GM18526 (cell line): Measurements from ENCODE around the gene GCDH.

Experiments used
- POLR2A ChIP-seq: IDR thresholded peaks from 3 replicates; pipeline ENCODE4 v1.6.1; 2011; ENCODE audit not compliant: insufficient read length; ENCODE audit errors: extremely low read depth

The GCDH gene

DNA sequence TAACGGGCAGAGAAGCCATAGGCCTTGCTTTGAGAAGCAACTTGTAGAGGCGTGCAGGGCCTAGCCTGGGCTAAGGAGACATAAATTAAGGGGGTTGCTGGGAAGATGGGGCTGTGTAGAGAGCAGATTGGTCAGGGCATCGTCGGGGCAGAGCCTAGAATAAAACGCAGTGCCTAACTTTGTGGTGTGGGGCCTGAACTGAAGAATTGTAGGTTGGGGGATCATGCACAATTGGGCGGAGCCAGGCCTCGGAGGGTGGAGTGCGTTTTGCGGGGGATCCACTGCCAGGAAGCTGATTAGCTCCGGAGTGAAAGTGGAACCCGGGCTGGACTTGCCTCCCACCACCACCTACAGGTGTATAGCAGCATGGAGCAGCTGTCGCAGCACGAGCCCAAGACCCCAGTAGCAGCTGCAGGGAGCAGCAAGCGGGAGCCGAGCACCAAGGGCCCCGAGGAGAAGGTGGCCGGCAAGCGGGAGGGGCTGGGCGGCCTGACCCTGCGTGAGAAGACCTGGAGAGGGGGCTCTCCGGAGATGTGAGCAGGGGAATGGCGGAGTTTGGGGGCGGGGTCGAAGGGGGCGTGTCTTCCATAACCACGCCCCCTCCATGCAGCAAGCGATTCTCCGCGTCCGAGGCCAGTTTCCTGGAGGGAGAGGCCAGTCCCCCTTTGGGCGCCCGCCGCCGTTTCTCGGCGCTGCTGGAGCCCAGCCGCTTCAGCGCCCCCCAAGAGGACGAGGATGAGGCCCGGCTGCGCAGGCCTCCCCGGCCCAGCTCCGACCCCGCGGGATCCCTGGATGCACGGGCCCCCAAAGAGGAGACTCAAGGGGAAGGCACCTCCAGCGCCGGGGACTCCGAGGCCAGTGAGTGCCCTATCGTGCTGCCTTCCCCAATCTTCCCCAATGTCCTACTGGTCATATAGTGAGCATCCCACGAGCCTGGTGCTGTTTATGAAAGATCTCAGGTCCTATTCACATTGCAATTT lies 23.6 kb upstream of the GCDH start:
- peak; percentile 61 for TF ChIP-seq POLR2A

DNA sequence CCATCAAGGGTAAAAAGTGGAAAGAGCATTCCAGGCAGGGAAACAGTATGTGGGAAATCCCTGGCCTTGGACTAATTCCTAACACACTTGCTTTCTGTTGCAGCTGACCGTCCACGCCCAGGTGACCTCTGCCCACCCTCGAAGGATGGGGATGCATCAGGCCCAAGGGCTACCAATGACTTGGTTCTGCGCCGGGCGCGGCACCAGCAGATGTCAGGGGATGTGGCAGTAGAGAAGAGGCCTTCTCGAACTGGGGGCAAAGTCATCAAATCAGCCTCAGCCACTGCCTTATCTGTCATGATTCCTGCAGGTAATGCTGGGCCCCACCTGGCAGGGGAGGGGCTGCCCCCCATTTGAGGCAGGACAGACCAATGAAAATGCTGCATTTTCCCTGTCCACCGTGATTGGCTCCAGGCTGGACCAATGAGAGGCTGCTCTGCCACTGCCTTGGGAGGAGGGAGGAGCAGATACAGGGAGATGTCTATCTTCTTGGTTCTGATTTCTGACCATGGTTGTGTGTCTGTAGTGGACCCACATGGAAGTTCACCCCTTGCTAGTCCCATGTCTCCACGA lies 22.3 kb upstream of the GCDH start:
- TF ChIP-seq POLR2A: no peak

DNA sequence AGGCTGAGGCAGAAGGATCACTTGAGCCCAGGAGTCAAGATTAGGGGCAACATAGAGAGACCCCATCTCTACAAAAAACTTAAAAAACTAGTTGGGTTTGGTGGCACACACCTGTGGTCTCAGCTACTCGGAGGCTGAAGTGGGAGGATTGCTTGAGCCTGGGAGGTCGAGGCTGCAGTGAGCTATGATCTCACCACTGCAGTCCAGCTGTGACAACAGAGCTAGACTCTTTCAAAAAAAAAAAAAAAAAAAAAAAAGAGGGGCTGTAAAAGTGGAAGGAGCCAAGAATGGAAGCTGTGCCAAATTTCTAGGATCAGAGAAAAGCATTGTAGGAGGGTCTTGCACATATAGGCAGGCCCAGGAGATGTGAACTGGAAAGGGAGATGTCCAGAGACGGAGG lies 19.3 kb upstream of the GCDH start:
- no peak for TF ChIP-seq POLR2A

DNA sequence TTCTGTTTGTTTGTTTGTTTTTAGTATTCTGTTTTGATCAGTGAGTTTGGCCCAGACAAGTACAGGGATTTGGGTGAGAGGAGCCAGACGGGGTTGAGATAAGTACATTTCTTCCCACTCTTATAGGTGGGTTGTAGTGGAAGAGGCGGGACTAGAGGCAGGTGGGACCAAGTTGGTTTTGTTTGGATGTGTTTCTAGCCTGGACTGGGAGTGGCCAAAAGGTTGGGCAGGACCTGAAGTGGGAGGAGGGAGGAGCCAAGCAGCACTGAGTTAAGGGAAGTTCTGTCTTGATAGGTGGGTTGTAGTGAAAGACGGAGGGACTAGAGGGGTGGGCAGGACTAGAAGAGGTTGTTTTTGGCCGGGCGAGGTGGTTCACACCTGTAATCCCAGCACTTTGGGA lies 18.7 kb upstream of the GCDH start:
- no peak for TF ChIP-seq POLR2A

- TF ChIP-seq POLR2A: no peak
Measured at GRCh38 chr19:12872941-12873890, 17.7 kb upstream of the GCDH start.

DNA sequence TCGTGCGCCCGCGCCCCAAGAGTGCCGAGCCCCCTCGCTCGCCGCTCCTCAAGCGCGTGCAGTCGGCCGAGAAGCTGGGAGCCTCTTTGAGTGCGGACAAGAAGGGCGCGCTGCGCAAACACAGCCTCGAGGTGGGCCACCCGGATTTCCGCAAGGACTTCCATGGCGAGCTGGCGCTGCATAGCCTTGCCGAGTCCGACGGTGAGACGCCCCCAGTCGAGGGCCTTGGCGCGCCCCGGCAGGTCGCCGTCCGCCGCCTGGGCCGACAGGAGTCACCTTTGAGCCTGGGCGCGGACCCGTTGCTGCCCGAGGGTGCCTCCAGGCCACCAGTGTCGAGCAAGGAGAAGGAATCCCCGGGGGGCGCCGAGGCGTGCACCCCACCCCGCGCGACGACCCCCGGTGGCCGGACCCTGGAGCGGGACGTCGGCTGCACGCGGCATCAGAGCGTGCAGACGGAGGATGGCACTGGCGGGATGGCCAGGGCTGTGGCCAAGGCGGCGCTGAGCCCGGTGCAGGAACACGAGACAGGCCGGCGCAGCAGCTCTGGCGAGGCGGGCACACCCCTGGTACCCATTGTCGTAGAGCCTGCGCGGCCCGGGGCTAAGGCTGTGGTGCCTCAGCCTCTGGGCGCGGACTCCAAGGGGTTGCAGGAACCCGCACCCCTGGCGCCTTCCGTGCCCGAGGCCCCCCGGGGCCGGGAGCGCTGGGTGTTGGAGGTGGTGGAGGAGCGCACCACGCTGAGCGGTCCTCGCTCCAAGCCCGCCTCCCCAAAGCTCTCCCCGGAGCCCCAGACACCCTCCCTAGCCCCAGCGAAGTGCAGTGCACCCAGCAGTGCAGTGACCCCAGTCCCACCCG lies 16.8 kb upstream of the GCDH start:
- TF ChIP-seq POLR2A: no peak

DNA sequence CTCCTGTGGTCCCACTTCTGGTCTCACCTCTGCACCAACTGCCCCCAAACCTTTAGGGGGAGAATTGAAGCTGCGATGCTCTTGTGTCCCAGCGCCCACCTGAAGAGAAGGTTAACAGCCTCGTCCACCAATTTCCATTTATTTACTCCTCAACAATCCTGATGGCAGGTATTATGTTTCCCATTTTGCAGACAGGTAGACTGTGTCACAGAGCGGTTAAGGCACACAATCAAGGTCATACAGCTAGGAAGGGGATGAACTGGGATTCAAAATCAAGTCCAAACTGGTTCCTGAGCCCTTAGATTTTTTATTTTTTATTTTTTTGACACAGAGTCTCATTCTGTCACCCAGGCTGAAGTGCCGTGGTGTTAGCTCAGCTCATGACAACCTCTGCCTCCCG lies 15.9 kb upstream of the GCDH start:
- TF ChIP-seq POLR2A: no peak

DNA sequence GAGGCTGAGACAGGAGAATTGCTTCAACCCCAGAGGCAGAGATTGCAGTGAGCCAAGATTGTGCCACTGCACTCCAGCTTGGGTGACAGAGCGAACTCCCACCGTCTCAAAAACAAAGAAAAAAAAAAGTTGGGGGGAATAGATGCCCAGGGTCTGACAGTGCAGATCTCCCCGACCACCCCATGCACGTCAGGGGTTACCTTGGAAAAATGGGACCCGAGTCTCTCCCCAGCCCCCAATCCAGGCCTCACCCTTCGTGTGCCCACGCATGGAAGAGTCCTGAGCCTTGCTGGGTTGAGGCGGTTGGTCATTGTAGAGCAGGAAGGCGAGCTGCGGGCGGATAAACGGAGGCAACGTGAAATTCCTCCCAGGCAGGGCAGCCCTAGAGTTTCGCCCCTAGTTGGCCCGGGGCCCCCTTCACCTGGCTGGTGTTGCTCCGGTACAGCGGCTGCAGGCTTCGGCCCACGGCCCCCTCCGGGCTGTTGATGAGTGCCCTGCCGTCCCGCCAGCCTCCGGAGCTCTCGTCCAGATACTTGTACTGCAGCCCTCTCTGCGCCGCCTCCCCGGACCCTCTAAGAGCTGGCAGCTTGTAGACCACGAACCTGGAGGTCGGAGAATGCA lies 10.3 kb upstream of the GCDH start:
- TF ChIP-seq POLR2A: no peak

DNA sequence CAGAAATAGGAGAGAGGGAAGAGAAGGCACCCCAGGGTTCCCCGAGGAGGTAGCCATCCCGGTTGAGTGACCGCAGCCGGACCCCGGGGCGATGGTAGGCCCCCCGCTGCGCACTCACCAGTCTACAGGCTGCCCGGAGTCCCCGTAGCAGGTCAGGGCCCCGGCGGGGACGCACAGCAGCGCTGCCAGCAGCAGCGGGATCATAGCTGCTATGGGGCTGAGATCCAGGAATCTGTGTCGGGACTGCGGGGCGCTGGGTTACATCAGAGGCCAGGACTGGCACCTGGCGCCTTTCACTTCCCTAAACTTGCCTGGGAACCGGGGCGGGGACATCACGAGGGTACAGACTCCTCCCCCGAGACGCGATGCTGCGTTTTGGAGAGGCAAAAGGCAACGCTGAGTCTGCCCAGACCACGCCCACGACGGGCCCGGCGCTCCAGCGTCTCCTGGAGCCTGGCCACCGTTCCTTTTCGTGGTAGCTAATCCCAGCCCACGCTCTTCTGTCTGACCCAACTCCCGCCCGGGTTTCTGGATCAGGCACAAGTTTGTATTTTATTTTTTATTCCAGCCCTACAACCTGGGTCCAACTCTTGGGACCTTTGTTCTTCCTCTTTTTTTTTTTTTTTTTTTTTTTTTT lies 9.7 kb upstream of the GCDH start, which contains the start of gene DNASE2:
DNASE2 (minus strand) TSS at position 278 of the 637 bp plus-strand sequence; CDS start at position 204, 74 bp downstream.
- peak; percentile 88 for TF ChIP-seq POLR2A

- TF ChIP-seq POLR2A: no peak
Measured at GRCh38 chr19:12882589-12882988, 8.4 kb upstream of the GCDH start.

GRCh38 chr19:12884202-12884601 lies 6.8 kb upstream of the GCDH start:
- no peak for TF ChIP-seq POLR2A

DNA sequence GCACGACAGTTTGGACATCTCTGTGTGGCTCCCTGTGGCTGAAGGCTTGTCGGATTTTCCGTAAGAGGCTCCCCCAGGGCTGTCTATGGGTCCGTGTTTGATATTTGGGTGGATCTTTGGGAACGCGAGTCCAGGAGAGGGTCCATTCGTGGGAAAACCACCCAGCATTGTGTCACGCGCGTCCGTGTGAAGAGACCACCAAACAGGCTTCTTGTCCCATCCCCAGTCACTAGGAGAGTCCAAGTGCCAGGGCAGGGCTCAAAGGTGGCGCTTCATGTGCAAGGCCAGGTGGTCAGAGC lies 6.4 kb upstream of the GCDH start:
- no peak for TF ChIP-seq POLR2A

GRCh38 chr19:12884926-12885748 lies 5.8 kb upstream of the GCDH start:
- peak; percentile 37 for TF ChIP-seq POLR2A
